ENCODE data around the gene PDCD1LG2.

PDCD1LG2 gene

DNA sequence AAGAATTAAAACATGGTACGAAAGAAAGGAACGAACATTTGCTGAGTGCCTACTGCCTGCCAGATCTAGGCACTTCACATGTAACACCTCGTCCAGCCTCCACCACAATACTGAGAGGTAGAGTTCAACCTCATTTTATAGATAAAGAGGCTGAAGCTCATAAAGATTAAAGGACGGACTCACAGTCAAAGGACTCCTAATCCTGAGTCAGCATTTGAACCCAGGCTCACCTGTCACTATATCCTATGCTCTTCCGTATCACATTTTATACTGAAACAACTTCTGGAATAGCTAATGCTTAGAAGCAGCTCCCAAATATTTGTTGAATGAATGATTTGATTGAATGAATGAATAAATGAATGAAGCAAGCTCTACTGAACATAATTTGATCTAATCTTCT, 22.5 kb downstream of the PDCD1LG2 start:
- DNase-seq: no peak

GRCh38 chr9:5536684-5537083, 26.4 kb downstream of the PDCD1LG2 start:
- no peak for DNase-seq

DNA sequence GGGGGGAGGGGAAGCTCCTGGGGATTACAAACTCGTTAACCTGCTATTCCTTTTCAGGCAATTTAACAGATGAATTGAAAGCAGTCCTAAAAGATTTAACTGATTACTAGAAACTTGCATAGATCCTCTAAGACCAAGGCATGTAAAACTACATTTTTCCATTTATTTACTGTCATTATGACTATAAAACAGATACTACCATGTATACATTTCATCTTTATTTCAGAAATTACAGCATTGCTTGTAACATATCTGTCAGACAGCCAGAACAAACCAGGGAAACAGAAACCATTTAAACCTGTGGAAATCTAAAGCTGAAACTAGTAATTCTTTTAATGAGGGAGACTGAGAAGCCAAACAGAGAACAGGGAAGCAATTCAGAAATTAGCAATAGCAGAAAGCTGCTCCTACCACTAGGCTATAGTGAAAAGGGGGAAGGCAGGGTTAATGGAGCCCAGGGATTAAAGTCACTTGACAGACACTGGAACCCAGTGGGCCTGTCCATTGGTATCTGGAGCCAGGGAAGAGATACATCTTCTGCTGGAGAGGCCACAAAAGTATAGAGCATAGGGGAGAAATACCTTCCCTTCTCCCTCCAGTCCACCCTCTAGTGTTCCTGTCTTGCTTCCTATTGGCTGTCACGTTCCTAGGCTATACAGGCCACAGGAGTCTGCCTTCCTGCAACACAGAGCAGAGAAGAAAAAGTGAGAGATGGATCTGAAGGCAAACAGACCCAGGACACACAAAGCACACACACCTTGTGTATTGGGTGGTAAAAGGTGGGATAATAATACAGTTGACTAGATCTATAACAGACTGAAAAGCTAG, 33.8 kb downstream of the PDCD1LG2 start:
- DNase-seq: no peak

GRCh38 chr9:5549658-5550650, 39.6 kb downstream of the PDCD1LG2 start:
- DNase-seq: no peak

GRCh38 chr9:5551368-5552150, 41.2 kb downstream of the PDCD1LG2 start:
- DNase-seq: no peak

DNA sequence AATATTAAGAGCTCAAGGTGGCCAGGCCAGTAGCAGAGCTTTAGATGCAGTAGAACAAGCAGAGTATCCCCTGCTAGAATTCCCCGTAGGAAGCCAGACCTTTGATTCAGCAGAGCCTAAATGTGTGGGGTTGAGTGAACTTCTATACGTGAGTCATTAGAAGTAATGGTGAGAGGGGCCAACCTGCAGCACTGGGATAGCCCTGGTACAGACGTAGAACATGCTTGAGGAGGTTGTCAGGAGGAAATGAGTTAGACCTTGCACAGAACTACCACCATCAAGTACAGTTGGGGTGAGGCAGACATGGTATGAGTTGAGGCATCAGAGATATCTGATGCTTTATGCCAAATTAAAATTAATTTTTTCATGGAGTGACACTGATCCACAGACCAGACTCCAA, 42.0 kb downstream of the PDCD1LG2 start:
- no peak for DNase-seq

DNA sequence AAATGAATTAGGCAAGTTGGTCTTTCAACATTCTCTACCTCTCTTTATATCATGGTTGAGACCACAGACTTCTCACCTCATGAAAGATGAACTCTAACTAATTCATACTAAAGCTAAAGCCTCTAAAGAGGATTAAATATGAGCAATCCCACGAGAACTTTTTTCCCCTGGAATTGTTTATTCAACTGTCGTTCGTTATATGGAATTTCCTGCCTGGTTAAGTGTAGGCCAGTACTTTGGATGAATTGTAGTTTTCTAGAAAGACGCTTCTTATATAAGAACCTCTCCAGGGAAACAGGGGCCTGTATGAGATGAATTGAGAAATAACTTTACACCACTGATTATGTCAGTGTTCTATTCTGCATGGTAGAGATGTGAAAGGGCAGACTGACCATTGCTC, 42.9 kb downstream of the PDCD1LG2 start:
- DNase-seq: no peak

GRCh38 chr9:5554254-5554653, 43.9 kb downstream of the PDCD1LG2 start:
- no peak for DNase-seq

DNA sequence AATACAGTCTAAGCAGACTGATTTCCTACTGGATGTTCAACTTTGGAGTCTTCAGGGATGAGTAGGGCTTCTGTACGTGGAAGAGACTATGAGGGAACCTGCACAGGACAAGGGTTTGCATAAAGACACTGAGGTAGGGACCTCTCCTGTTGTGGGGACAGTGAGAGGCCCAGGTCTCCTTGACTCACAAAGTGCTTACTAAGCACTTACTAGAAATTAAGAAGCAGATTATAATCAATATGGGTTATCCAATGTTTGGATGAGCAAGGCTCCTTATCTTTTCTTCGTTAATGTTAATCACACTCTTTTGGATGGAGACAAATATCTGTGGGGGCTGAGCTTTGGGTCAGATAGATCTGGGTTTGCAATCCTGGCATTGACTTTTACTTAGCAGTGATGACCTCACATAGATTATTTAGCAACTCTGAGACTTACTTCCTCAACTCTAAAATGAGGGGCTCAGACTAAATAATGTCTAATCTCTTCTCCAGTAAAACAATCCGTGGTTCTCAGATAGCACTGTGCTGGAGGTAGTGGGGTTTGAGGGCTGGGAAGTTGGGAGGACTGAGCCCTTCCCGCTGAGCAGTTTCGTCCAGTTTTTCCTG, 45.9 kb downstream of the PDCD1LG2 start:
- DNase-seq: no peak

- DNase-seq: peak; percentile 22
Measured at GRCh38 chr9:5557606-5558587, 47.6 kb downstream of the PDCD1LG2 start.

DNA sequence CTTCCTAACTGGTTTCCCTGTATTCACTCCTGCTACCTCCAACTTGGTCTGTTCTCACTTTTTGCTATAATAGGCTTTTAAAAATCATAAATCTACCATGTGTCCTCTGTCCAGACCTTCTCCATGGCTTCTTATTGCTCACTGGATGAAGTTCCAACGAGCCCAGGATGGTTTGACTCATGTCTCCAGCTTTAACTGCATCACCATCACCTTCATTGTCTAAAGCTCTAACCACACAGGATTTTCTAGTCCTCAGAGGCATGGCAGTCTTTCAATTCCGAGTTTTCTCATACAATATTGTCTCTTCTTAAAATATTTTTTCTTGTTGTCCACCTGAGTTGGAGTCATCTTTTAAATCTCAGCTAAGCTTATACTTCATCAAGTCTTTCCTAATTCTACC, 49.3 kb downstream of the PDCD1LG2 start:
- no peak for DNase-seq

DNA sequence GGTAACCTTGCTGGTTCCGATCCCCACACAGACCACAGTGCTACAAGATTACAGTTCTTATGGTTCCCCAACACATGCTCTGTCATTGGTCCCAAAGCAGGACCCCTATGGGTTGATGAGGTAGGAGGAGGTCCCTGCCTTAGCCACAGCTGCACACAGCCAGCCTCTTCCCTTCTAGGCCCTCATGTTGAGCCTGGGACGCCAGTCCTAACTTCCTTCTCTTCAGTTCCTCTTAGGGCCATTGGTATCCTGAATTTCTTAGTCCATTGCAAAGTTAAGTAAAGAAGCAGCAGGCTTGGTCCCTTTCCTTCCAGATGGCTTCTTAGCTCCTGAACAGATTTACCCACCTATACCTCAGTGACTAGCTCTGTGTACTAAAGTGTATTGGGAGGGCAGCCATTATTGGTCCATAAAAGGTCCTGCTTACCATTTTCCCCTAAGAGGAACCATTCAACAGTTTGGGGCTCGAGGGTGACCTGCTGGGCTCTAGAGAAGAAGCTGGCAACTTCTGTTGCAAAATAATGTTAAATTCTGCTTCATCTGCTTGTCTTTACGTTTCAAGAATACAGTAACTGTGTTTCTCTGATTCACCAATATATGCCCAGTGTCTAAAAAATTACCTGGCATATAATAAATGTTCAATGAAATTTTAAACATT, 50.2 kb downstream of the PDCD1LG2 start:
- no peak for DNase-seq

GRCh38 chr9:5561828-5562488, 51.6 kb downstream of the PDCD1LG2 start:
- no peak for DNase-seq

- DNase-seq: no peak
Measured at GRCh38 chr9:5562806-5563416, 52.6 kb downstream of the PDCD1LG2 start.

DNA sequence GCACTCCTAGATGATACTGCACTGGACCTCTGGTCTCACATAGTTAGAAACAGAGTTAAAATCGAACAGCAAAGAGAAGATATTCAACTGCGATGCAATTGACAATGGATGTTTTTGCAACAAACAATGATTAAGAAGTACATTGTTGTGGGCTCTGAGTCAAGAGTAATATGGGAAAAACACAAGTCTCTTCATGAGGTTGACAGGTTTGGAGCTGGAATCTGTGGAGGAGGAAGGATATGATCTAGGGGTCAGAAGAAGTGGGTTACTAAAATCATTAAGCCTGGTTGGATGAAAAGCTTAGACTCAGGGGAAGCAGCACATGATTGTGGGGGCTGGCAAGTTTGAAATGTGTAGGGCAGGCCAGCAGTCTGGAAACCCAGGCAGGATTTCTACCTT, 53.1 kb downstream of the PDCD1LG2 start:
- DNase-seq: no peak

DNA sequence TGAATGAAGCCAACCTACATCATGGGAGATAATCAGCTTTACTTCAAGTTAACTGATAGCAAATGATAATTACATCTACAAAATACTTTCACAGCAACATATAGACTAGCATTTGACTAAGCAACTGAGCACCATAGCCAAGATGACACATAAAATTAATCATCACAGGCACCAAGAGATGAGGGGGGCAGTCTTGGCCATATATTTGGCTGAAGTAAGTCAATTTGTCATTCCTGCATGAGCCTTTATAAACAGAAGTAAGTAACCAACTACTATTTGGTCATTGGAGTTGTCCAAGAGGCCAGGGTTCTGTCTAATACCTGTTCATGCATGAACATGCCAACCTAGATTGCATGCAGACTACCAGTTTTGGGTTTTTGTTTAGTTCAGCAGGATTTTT, 53.6 kb downstream of the PDCD1LG2 start:
- no peak for DNase-seq

GRCh38 chr9:5566054-5566618, 55.8 kb downstream of the PDCD1LG2 start:
- DNase-seq: no peak

DNA sequence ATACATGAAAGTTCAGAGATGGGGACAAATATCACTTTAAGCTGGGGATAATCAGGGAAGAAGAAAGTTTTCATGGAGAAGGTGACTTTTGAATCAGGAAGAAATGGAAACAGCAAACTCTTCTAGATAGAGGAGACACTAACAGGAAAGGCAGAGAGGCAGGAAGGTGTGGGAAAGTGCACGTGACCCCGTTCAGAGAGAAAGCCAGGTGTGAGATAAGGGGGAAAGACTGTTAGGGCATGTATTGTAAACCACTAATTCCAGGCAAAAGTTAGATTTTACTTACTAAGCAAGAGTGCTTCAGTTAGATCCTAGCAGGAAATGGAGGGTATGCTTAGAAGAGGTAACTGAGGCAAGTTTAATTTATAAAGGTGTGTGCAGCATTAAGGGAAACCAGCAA, 58.5 kb downstream of the PDCD1LG2 start:
- no peak for DNase-seq

GRCh38 chr9:5569409-5569808, 59.1 kb downstream of the PDCD1LG2 start:
- no peak for DNase-seq
